Measurements from ENCODE around the gene BTBD6.

Gene BTBD6

GRCh38 chr14:105248368-105249181 is at the start of gene BTBD6:
Gene BTBD6 (plus strand): TSS chr14:105248533. CDS start chr14:105248712, 179 bp downstream.
- peak; percentile 68 for DNase-seq (ENCODE audit: low read depth)

GRCh38 chr14:105198588-105198987 is 49.7 kb upstream of the BTBD6 start:
- no peak for DNase-seq (ENCODE audit: low read depth)

- DNase-seq (ENCODE audit: low read depth) = no peak
Observed at GRCh38 chr14:105199093-105199492, 49.2 kb upstream of the BTBD6 start.

- no peak for DNase-seq (ENCODE audit: low read depth)
Observed at GRCh38 chr14:105200074-105200473, 48.3 kb upstream of the BTBD6 start.

- DNase-seq (ENCODE audit: low read depth) = no peak
Observed at GRCh38 chr14:105200641-105201040, 47.7 kb upstream of the BTBD6 start.

GRCh38 chr14:105201156-105201924 is 47.0 kb upstream of the BTBD6 start:
- DNase-seq (ENCODE audit: low read depth) = no peak

GRCh38 chr14:105201925-105202513 is 46.3 kb upstream of the BTBD6 start:
- DNase-seq (ENCODE audit: low read depth) = no peak

GRCh38 chr14:105203057-105203531 is 45.2 kb upstream of the BTBD6 start:
- DNase-seq (ENCODE audit: low read depth) = peak; percentile 29

- no peak for DNase-seq (ENCODE audit: low read depth)
Observed at GRCh38 chr14:105203701-105204100, 44.6 kb upstream of the BTBD6 start.

GRCh38 chr14:105204206-105204930 is 44.0 kb upstream of the BTBD6 start:
- DNase-seq (ENCODE audit: low read depth) = no peak

- no peak for DNase-seq (ENCODE audit: low read depth)
Observed at GRCh38 chr14:105204931-105205672, 43.2 kb upstream of the BTBD6 start.

GRCh38 chr14:105205673-105206208 is 42.6 kb upstream of the BTBD6 start:
- no peak for DNase-seq (ENCODE audit: low read depth)

- DNase-seq (ENCODE audit: low read depth) = no peak
Observed at GRCh38 chr14:105206873-105207272, 41.5 kb upstream of the BTBD6 start.

GRCh38 chr14:105207460-105207901 is 40.9 kb upstream of the BTBD6 start:
- DNase-seq (ENCODE audit: low read depth) = no peak

- no peak for DNase-seq (ENCODE audit: low read depth)
Observed at GRCh38 chr14:105207996-105208737, 40.2 kb upstream of the BTBD6 start.

GRCh38 chr14:105208738-105209075 is 39.6 kb upstream of the BTBD6 start:
- no peak for DNase-seq (ENCODE audit: low read depth)

- DNase-seq (ENCODE audit: low read depth) = no peak
Observed at GRCh38 chr14:105209091-105209490, 39.2 kb upstream of the BTBD6 start.

- no peak for DNase-seq (ENCODE audit: low read depth)
Observed at GRCh38 chr14:105209646-105210045, 38.7 kb upstream of the BTBD6 start.

- no peak for DNase-seq (ENCODE audit: low read depth)
Observed at GRCh38 chr14:105210266-105211025, 37.9 kb upstream of the BTBD6 start.

All from stimulated activated CD8-positive, alpha-beta memory T cell treated with anti-CD3 and anti-CD28 coated beads, Interleukin-15, amount 100 ng/mL, for 1 hour (primary cell).